Brain pericyte (primary cell): Measurements from ENCODE around the gene CHST9.
"Not testable (repeated sequence)": the region's sequence is repeated elsewhere in the genome, so short reads cannot be mapped to it uniquely, and the experiment has no call there.

Experiments
- DNase-seq: peaks from one replicate; pipeline ENCODE4 v3.0.0-alpha.2; 2012; ENCODE audit warnings: low read depth, low spot score

Gene CHST9

DNA sequence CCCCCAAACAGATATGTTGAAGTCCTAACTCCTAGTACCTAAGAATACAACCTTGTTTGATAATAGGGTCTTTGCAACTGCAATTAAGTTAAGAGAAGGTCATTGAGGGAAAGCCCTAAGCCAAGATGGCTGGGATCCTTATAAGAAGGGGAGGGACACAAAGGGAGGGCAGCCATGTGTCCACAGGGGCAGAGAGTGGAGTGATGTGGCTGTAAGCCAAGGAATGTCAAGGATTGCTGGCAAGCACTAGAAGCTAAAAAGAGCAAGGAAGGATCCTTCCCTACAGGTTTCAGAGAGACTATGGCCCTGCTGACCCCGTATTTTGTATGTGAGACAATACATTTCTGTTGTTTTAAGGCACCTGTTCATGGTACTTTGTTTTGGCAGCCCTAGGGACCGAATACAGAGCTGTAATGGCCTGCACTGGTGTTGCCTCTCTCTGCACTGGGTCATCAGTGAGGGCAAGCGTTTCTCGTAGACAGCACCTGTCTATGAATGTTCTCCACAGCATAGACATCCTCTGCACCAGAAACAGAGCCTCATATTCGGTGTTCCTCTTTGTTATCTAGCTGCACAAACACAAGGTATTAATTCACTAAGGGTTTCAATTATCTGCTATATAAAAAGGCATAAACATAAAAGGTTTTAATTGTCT lies 244.2 kb downstream of the CHST9 start:
- no peak for DNase-seq

DNA sequence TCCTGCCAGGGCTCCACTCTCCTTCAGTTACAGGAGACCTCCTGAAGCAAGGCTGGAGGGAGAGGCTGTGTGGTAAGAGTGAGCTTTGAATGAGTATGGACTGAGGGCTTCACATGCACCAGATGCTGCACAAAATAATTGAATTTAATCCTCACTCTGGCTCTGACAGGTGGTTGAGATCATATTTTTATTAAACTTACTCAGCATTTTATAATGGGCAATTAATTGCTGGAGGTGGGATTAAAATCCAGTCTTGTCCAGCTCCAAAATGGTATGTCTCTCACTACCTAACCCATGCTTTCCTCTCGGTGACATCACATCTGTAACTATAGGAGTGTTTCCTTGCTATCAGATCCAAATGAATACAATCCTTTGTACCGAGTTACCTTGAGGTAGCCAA lies 253.4 kb downstream of the CHST9 start:
- no peak for DNase-seq

DNA sequence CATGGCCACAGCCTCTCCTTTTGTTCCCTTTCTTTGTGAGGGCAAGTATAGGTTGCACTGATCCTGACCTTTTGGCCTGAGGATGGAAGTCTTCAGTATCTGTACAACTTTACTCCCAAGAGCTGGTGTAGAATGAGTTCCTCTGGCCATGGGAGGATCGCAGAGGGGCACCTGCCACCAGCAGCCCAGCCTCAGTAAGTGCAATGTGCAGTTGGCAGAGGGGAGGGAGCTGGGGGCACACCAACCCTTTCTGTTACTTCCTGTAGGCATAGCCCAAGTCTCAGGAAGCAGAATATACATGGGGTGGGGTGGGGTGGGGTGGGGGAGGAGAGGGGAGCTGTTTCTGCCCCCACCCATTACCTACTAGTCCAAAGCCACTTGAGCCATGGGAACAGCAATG lies 254.5 kb downstream of the CHST9 start:
- no peak for DNase-seq

DNA sequence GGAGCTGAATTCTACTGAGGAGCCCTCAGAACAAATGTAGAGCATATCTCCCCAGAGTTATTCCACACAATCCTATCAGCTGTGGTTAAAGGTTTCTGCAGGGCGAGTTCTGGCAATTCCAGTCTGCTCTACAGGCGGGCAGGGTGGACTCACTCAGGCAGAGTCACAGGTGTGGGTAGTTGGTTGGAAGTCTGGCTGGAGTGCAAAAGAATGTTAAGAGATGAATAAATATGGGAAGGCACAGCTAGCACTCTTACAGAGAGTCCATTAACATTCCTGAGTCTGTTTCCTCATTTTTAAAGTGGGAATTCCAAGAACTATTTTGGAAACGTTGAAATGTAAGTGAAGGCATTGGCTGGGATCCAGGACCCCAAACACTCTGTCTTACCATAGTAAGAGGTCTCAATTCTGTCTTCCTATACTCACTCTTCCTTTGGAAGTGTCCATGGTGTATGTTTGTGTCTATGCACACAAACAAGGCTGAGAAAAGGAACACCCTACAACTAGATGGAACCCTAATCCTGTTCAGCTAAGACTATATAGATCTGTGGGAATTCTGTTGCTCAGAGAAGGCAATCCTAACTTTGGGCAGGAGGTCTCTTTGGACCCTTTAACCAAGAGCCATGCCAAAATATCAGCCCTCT lies 256.3 kb downstream of the CHST9 start:
- no peak for DNase-seq

DNA sequence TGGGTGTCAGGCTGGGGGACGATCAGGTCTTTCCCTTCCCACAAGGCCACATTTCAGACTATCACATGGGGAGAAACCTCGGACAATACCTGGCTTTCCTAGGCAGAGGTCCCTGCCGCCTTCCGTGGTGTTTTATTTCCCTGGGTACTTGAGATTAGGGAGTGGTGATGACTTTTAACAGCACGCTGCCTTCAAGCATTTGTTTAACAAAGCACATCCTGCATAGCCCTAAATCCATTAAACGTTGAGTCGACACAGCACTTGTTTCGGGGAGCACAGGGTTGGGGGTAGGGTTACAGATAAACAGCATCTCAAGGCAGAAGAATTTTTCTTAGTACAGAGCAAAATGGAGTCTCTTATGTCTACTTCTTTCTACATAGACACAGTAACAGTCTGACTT lies 257.3 kb downstream of the CHST9 start:
- not testable (repeated sequence) for DNase-seq

DNA sequence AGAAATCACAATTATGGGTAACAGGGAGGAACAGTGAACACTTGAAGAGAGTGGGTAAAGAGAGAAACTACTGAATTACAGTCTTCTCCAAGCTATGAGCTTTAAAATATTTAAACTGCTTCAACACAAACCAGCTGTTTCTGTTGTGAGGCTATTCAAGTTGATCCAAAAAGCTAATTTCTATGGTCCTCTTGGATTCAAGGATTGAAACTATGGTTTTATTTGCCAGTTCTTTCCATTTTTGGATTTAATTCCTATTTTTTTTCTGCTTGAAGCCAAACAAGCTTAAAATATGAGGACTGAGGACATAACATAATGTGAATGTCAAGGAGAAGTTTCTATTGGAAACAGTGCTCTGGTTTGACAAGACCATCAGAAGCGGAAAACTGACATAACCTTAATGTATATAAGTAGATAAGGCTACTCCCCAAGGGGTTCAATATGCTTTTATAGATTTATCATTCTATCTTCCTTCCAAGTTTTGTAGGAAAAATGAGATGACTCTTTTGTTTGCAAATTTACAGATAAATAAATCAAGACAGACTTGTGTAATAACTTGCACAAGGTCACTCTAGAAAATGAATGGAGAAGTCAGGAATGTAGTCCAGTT lies 258.9 kb downstream of the CHST9 start:
- DNase-seq: no peak

DNA sequence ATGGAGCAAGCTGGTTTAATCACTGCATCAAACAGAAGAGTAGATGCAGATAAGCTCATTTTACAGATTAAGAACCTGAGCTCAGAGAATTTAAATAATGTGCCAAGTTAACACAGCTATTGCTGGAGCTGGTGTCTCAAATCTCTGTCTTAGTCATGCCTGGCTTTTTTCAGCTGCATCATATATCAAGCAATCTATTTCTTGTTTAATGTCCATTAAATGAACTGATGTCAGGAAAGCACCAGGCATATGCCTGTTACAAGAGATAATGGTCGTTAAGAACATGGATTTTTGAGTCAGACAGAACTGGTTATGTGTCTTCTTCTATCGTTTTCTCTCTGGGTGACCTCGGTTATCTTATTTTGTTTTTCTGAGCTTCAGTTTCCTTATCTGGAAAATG lies 259.8 kb downstream of the CHST9 start:
- no peak for DNase-seq

DNA sequence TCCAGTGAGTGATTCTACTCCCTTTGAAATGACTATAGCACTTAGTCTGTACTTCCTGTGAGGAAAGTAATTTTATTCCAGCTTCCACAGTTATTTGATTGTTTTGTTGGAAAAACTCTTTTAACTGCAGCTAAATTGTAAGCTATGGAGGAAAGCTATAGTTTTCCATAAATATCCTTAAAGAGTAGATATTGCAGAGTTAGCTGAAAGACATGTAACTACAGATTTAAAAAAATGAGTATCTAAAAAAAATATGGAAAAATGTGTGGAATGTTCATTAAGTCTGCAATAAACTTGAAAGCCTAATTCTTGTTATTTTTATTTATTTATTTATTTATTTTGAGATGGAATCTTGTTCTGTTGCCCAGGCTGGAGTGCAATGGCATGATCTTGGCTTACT lies 262.8 kb downstream of the CHST9 start:
- DNase-seq: no peak

DNA sequence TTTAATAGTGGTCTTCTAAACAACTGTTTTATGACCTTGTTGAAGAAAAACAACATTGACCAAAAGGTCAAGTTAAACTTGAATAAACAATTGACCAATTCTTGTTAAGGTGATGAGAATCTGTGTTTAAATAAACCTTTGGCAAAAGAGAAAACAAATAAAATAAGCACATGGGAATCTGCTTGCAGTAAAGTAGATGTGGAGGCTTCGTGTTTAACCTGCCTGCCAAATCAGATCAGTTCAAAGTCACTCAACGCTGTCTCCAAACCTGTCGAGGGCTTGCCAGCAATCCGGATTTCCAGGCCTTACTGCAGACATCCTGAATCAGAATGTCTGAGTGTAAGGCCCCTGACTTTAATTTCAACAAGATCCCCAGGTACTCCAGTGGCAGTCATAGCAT lies 264.5 kb downstream of the CHST9 start:
- no peak for DNase-seq

DNA sequence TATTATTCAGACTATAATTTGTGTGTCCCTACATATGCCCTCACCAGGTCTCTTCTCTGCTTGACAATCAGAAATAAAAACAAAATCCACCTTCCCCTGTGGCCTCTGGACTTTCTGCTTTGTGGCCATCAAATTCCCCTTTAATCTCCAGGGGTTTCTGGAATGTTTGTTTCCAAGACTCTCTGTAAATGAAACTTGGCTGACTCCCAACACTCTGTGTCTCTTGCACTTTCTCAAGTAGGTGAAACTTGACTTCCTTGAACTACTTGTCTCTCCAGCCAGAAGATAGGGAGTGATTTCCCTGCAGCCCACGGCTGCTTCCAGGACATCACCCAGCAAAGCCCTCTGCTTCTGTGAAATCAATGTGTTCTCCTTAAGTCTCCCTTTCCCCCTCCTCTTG lies 265.5 kb downstream of the CHST9 start:
- DNase-seq: no peak

DNA sequence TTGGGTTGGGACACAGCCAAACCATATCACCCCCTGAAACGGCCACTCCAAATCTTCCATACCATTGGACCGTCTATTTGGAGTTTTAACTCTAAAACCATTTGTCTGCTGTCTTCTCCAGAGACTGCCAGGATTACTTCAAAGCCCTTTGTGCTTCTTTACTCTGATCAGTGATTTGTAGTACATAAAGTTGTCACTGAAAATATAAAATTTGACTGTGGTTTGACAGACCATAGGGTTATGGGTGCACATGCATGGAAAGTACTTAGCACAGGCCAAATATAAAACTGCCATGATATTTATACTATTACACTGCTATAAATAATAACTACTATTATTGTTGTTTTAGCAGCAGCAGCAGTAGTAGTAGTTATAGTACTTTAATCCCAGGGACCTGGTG lies 265.9 kb downstream of the CHST9 start:
- DNase-seq: no peak

DNA sequence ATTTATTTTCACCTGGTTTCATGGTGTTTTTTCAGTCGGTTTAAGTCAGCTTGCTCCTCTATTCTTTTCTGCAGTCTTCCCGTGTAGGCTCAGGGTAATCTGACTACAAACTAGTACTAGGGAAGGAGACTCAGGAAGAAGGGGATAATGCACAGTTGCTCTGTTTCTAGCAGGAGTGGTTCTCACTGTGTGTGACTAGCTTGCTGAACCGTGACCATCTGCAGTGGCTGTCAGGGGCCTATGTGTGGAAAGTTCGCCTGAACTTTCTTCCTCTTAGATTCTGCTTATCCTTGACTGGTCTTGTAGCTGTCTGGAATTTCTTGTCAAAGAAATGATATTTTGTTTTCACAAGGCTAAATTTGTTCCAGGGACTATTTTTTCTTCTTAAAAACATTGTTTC lies 273.3 kb downstream of the CHST9 start:
- DNase-seq: no peak

DNA sequence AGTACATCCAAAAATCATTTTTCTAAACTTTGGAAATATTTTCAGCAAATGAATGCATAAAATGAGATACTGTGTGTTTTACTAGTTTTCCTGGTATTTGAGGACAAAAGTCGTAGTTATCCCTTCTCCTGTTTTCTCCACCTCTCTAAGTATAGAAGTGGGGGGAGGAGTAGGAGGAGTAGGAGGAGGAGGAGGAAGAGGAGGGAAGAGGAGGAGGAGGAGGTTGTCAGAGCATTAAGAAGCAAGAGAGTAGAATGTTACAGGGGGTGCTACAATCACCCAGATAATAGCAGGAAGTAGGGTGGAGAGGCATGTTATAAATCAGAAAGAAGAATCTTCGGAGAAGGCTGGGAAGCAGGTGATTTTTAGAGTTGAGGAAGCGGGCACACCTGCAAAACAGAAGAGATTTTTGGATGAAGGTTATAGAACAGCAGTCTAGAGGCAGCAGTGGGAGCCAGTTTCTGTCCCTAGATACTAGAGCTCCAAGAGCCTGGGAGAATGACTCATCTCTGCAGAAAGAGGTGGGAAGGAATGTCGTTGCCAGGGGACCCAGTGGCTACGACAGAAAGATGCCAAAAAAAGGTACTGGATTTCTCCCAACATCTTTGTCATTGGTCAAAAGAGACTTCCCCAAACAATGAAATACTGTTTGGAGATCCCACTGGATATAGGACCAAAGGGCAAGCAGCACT lies 275.4 kb downstream of the CHST9 start:
- DNase-seq: no peak

DNA sequence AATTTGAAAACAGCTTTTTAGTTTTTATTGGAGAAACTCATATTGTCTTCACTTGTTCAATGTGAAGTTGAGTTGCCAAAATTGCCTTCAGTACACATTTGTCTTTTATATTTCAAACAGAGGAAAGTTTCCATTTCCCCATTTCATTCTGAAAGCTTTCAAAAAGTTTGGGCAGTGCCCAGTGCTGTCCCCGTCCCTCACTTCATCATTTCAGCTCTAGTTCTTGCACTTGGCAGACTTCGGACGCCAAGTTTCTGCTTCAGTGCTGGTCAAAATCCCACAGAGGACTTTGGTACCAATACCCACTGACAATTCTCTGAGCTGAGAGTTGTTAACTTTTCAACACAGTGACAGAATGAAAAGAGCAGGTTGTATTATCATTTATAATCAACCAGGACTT lies 276.2 kb downstream of the CHST9 start:
- DNase-seq: no peak

DNA sequence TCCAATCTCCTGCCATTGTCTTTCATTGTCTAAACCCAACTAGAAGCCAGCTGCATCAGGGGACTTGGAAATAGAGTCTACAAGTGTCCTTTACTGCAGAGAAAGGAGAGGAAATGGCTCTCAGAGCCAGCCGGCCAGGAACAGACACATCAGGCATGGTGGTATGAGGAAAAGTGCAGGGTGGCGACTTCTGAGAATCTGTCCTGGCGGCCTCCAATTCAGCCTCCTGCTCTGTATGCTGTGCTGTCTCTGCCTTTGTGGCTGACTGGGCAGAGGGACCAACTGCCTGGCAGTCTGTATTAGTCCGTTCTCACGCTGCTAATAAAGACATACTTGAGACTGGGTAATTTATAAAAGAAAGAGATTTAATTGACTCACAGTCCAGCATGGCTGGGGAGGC lies 282.8 kb downstream of the CHST9 start:
- no peak for DNase-seq

DNA sequence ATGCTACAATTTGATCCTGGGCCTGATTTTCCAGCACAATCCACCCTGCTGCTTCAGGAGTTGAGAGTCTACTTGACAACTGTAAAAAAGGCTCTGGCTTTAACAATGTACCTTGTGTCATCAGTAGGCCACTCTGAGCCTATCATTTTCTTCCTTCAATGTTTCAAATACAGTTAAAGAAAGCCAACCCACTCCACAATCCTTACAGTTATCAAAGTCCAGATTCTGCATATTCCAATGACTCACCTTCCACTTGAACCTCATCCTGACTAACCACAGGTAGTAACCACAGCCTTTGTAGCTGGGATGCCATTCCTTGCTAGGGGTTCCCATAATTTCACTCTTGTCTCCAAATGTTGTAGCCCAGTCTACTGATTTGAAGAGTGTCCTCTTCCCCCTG lies 284.1 kb downstream of the CHST9 start:
- DNase-seq: no peak

DNA sequence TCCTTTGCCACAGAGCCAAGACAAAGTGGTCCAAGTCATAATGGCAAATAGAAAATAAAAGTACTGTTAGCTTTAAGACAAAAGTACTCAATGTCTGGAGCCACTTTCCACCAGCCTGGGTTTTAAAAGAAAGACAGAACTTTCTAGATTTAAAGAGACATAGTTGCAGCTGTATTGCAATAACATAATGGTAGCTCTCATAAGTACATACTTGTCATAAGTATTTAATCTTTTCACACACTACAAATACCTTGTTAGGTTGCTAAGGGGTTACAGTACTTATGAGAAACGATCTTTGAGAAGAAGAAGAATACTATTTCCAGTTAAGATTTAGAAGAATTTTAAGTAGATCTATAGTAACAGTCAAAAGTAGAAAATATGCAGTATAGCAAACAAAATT lies 290.7 kb downstream of the CHST9 start:
- no peak for DNase-seq

DNA sequence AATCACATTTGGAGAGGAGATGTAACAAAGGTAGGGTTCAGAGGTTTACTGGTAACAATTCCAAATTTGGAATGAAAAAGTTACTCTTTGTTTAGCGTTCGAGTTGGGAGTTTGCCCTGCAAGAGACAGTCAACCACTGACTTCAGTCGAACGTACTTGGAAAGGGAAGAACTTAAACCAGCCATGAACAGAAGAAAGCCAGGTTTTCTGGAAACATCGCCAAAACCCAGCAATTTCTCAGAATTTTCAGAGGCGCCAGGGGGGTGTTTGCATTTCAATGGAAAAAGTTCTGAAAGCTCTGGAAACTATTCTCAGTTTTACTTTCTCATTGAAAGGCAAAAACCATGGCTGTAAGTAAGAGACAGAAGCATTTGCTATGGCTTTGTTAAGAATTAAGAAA lies 291.1 kb downstream of the CHST9 start:
- no peak for DNase-seq

DNA sequence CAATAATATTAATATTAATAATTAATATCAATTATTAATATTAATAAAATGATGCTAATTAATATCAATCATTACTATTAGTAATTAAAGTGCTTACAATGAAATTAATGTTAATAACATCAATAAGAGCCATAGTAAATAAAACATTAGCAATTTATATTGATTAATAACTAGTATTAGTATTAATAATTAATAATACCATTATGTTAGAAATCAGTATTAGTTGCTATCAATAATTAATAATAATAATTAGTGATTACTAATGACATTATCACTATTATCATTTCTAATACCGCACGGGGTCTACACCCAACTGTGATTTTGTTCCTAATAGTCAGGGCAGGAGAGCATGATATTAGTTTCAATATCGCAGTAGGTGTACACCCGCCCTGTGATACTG lies 296.8 kb downstream of the CHST9 start:
- DNase-seq: no peak

DNA sequence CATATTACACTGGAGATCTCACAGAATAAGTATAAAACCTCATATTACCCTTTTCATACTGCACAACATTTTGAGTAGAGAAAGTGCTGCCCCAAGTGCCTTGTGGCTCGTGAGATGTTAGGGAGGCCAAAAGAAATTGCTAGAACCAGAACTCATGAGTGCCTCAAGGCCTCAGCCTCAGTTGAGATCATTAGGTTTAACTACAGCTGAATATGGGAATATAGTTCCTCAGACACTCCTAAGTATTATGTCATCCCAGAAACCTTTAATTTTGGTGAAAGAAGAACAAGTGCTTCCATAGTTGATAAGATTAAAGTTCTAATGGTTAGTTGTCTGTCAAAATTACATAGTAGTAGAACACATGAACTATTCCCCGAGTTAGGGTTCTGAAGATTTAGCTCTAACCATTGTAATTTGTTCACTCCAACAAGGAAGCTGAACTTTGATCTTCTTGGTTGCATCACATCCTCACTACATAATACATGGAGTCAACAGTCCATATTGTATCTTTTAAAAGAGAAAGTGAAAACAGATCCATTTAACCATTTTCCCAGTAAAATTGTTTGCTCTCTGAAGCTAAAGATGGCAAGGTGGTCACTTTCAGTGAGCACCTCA lies 310.0 kb downstream of the CHST9 start:
- no peak for DNase-seq

DNA sequence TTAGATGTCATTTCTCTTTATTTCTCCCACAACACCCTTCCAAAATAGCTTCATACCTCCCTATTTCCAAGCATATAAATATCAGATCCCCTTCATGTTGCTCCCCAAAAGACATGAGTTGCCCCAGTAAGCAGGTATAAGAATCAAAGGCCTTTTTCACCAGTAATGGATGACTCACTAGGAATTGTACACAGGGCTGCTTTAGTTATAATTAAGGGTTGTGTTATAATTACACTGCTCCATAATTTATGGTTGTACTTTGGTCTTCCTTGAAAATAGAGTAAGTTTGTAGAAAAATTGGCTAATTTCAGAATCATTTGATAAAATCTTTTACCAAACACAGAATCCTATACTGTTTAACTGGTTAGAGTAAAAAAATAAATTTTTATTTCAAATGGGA lies 310.8 kb downstream of the CHST9 start:
- DNase-seq: no peak

DNA sequence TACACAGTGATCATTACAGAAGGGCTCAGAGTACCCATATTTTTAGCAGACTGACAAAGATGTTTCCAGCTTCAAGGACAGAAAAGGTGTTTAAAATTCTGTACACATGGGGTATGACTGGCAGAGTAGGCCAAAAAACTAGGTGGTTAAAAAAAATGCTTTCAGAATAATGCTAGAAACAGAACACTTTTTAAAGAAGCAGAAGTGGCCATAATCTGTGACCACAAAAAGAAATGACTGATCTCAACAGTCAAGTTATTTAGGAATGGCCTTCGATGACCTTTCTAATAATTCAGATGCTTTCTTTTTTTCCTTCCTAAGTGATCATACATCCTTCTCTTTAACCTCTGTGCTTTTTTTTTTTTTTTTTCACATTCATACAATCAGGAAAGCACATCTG lies 315.5 kb downstream of the CHST9 start:
- no peak for DNase-seq
